GM15510 (cell line): Measurements from ENCODE around the gene COL8A1.

Source experiments
- POLR2A ChIP-seq: IDR thresholded peaks from 3 replicates; pipeline ENCODE4 v1.6.1; 2011; ENCODE audit warnings: borderline replicate concordance; ENCODE audit not compliant: insufficient read length; ENCODE audit errors: extremely low read depth

The COL8A1 gene

GRCh38 chr3:99772171-99772570, 133.8 kb downstream of the COL8A1 start:
- TF ChIP-seq POLR2A, result no peak

GRCh38 chr3:99772671-99773070, 134.3 kb downstream of the COL8A1 start:
- no peak for TF ChIP-seq POLR2A

- no peak for TF ChIP-seq POLR2A
These were observed 136.1 kb downstream of the COL8A1 start for GRCh38 chr3:99774467-99774866.

- TF ChIP-seq POLR2A, result no peak
These were observed 138.3 kb downstream of the COL8A1 start for GRCh38 chr3:99776516-99777209.

GRCh38 chr3:99777210-99777549, 138.8 kb downstream of the COL8A1 start:
- no peak for TF ChIP-seq POLR2A

GRCh38 chr3:99777708-99778107, 139.3 kb downstream of the COL8A1 start:
- no peak for TF ChIP-seq POLR2A

- TF ChIP-seq POLR2A, result no peak
These were observed 142.4 kb downstream of the COL8A1 start for GRCh38 chr3:99780749-99781148.

GRCh38 chr3:99781761-99782160, 143.4 kb downstream of the COL8A1 start:
- no peak for TF ChIP-seq POLR2A

GRCh38 chr3:99783011-99783573, 144.7 kb downstream of the COL8A1 start:
- no peak for TF ChIP-seq POLR2A

- no peak for TF ChIP-seq POLR2A
These were observed 150.8 kb downstream of the COL8A1 start for GRCh38 chr3:99789011-99789721.

- TF ChIP-seq POLR2A, result no peak
These were observed 156.1 kb downstream of the COL8A1 start for GRCh38 chr3:99794485-99794884.

- no peak for TF ChIP-seq POLR2A
These were observed 157.2 kb downstream of the COL8A1 start for GRCh38 chr3:99795573-99795972.

GRCh38 chr3:99799422-99799821, 161.0 kb downstream of the COL8A1 start:
- no peak for TF ChIP-seq POLR2A

GRCh38 chr3:99803297-99803696, 164.9 kb downstream of the COL8A1 start:
- TF ChIP-seq POLR2A, result no peak

GRCh38 chr3:99805160-99805559, 166.8 kb downstream of the COL8A1 start:
- TF ChIP-seq POLR2A, result no peak
